Neuronal stem cell (in vitro differentiated cells): ENCODE measurements around the gene PAPPA2.

Experiments
- DNase-seq: peaks from one replicate; pipeline ENCODE4 v3.0.0-alpha.2; 2013; ENCODE audit warnings: low spot score
- H2AFZ ChIP-seq: one replicate; pipeline ENCODE4 v1.6.1; 2013; ENCODE audit warnings: mild to moderate bottlenecking, low read length, inconsistent platforms
- H2AK5ac ChIP-seq: 2 replicates; pipeline ENCODE4 v1.6.1; 2013; ENCODE audit warnings: low read depth, mild to moderate bottlenecking, inconsistent platforms, low read length, moderate library complexity, mixed read lengths
- H2BK120ac ChIP-seq: 2 replicates; pipeline ENCODE4 v1.6.1; 2013; ENCODE audit warnings: low read depth, mild to moderate bottlenecking, inconsistent platforms, low read length, moderate library complexity, mixed read lengths
- H2BK12ac ChIP-seq: one replicate; pipeline ENCODE4 v1.6.1; 2013; ENCODE audit warnings: low read length, inconsistent platforms
- H2BK15ac ChIP-seq: 2 replicates; pipeline ENCODE4 v1.6.1; 2013; ENCODE audit warnings: mild to moderate bottlenecking, low read length, inconsistent platforms, mixed read lengths
- H2BK5ac ChIP-seq: one replicate; pipeline ENCODE4 v1.6.1; 2013; ENCODE audit warnings: inconsistent platforms, mild to moderate bottlenecking, low read length, moderate library complexity
- H3K14ac ChIP-seq: one replicate; pipeline ENCODE4 v1.6.1; 2013; ENCODE audit warnings: low read length, inconsistent platforms
- H3K18ac ChIP-seq: 2 replicates; pipeline ENCODE4 v1.6.1; 2013; ENCODE audit warnings: low read length, inconsistent platforms
- H3K23ac ChIP-seq: 2 replicates; pipeline ENCODE4 v1.6.1; 2013; ENCODE audit warnings: low read depth, mild to moderate bottlenecking, mixed read lengths, low read length, inconsistent platforms; ENCODE audit not compliant: poor library complexity
- H3K27ac ChIP-seq: replicated peaks from 3 replicates; pipeline ENCODE4 v1.5.1; 2013; ENCODE audit warnings: low read length, inconsistent platforms
- H3K27me3 ChIP-seq, 3 experiments: 2 replicates each; pipeline ENCODE4 v1.6.1; 2013; ENCODE audit warnings: low read length in 3 of 3, mild to moderate bottlenecking in 2 of 3, inconsistent platforms in 1 of 3, low read depth in 1 of 3, mixed read lengths in 1 of 3, moderate library complexity in 1 of 3; ENCODE audit not compliant: control insufficient read depth in 3 of 3, insufficient read depth in 3 of 3
- H3K36me3 ChIP-seq, 2 donors: replicated peaks in 1 of 2; 2 replicates each; pipeline ENCODE4 v1.6.1; 2013; ENCODE audit warnings: low read length in 2 of 2; ENCODE audit not compliant: control insufficient read depth in 2 of 2, insufficient read depth in 2 of 2
- H3K4ac ChIP-seq: 2 replicates; pipeline ENCODE4 v1.6.1; 2013; ENCODE audit warnings: inconsistent platforms, mild to moderate bottlenecking, low read length, moderate library complexity
- H3K4me1 ChIP-seq, 2 donors: 1 replicate in 1 of 2; 2 replicates in 1 of 2; pipeline ENCODE4 v1.6.1; 2013; ENCODE audit warnings: low read length in 2 of 2, low read depth in 1 of 2; ENCODE audit not compliant: control insufficient read depth in 2 of 2, insufficient read depth in 1 of 2
- H3K4me2 ChIP-seq: one replicate; pipeline ENCODE4 v1.6.1; 2013; ENCODE audit warnings: mild to moderate bottlenecking, low read length, inconsistent platforms; ENCODE audit not compliant: insufficient read depth, poor library complexity, severe bottlenecking
- H3K4me3 ChIP-seq, 2 donors: 2 replicates each; pipeline ENCODE4 v1.5.1; 2013; ENCODE audit warnings: low read length in 2 of 2, mild to moderate bottlenecking in 2 of 2, inconsistent platforms in 1 of 2, moderate library complexity in 1 of 2
- H3K79me1 ChIP-seq: one replicate; pipeline ENCODE4 v1.6.1; 2013; ENCODE audit warnings: low read depth, mild to moderate bottlenecking, inconsistent platforms, low read length, moderate library complexity
- H3K9ac ChIP-seq: one replicate; pipeline ENCODE4 v1.6.1; 2013; ENCODE audit warnings: mild to moderate bottlenecking, low read depth, low read length, inconsistent platforms; ENCODE audit not compliant: poor library complexity
- H3K9me3 ChIP-seq, 2 donors: replicated peaks in 1 of 2; 2 replicates each; pipeline versions ENCODE3 to v1.6.1; 2013; ENCODE audit warnings: low read length in 2 of 2, mild to moderate bottlenecking in 2 of 2, inconsistent platforms in 1 of 2, low read depth in 1 of 2, mixed read lengths in 1 of 2, moderate library complexity in 1 of 2; ENCODE audit not compliant: control insufficient read depth in 2 of 2, insufficient read depth in 1 of 2
- H4K8ac ChIP-seq: one replicate; pipeline ENCODE4 v1.6.1; 2013; ENCODE audit warnings: low read depth, mild to moderate bottlenecking, inconsistent platforms, low read length, moderate library complexity
- H4K91ac ChIP-seq: one replicate; pipeline ENCODE4 v1.6.1; 2013; ENCODE audit warnings: low read length, low read depth, mild to moderate bottlenecking, inconsistent platforms; ENCODE audit not compliant: poor library complexity
- WGBS, 2 donors: extraction: QIAGEN DNeasy Blood & Tissue Kit; methylation state at CpG; one replicate each; pipeline ENCODE4 v1.1.7; 2013; ENCODE audit warnings: missing lambda C conversion rate in 2 of 2, mixed read lengths in 1 of 2; ENCODE audit not compliant: insufficient read length in 2 of 2, insufficient replicate concordance in 1 of 2; ENCODE audit errors: extremely low coverage in 2 of 2; 5-methylcytosine and 5-hydroxymethylcytosine counted together

PAPPA2 gene

DNA sequence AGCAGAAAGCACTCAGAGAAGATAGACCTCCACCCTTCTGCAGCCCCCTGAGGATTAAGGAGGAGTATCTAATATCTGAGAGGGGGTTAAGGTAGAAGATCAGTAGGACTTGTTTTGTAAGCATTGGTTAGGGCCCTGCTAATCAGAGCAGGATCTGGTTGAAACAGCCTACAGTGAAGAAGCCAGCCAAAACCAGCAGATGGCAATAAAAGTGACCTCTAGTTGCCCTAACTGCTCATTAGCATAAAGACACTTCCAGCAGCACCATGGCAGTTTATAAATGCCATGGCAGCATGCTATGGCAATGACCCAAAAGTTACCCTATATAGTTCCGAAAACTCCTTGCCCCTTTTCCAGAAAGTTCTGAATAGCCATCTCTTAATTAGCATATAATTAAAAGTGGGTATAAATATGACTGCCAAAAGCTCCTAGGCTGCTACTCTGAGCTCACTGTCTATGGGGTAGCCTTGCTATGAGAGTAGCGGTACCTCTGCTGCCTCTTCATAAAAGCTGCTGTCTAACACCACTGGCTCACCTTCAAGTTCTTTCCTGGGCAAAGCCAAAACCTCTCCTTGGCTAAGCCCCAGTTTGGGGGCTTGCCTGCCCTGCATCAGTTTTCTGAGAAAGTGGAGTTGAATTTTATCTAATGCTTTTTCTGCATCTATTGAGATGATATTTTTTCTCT, 254.2 kb downstream of the PAPPA2 start:
- Histone ChIP-seq H3K4me3 (no peak overlapping the region), H3K9me3 (no peaks in the 10 kb centered on the region), H2BK120ac (no peak overlapping the region), H3K4me2 (no peak overlapping the region), H3K14ac (no peak overlapping the region), H2AK5ac (no peak overlapping the region), H2BK12ac (no peak overlapping the region), H4K8ac (no peak overlapping the region), H2AFZ (no peak overlapping the region), H4K91ac (no peak overlapping the region), H3K79me1 (no peaks in the 10 kb centered on the region), H3K36me3 (no peaks in the 10 kb centered on the region), H3K27me3 (no peaks in the 10 kb centered on the region), H3K18ac (no peak overlapping the region), H3K4me1 (no peaks in the 10 kb centered on the region), H2BK15ac (no peak overlapping the region), H3K4ac (no peak overlapping the region), H3K23ac (no peak overlapping the region), H3K27ac (no peak overlapping the region), H3K9ac (no peak overlapping the region), H2BK5ac (no peak overlapping the region)
- no peak for DNase-seq
- no CpG with 5 or more reads among the region's 2 CpGs for WGBS, 2 donors

DNA sequence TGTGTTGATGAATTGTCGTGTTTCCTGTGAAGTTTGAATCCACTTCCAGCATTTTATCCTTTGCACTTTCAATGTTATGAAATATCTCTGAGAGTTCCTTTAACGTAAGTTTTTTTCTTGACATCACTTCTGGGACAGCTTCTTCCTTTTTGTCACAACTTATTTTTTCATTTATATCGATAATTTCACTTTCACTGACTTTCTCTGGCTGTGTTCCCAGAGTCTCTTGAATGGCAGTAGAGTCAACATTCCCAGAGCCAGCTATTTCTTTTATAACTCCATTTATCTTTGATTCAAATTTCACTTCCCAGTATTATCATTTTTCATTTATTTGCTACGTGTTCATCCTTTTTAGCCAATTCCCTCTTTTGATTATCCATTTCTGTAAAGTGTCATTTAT, 256.5 kb downstream of the PAPPA2 start:
- H2BK12ac ChIP-seq, result no peak overlapping the region
- no CpG with 5 or more reads among the region's 4 CpGs for WGBS, 2 donors
- no peak overlapping the region for H2BK120ac ChIP-seq

DNA sequence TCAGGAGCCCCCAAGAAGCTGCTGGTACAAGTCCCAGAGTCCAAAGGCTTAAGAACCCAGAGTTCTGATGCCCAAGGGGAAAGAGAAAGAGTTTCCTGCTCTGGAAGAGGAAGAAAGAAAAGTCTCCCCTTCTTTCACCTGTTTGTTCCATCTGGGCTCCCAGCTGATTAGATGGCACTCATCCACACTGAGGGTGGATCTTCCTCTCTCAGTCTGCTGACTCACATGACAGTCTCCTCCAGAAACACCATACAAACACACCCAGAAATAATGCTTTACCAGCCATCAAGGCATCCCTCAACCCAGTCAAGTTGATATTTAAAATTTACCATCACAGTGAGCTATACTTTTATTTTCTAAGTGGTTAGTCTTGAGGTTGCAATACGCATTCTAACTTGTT, 257.9 kb downstream of the PAPPA2 start:
- Histone ChIP-seq H3K4me1 (no peaks in the 10 kb centered on the region), H3K9ac (no peak overlapping the region), H3K27me3 (no peaks in the 10 kb centered on the region), H2AFZ (no peak overlapping the region), H3K14ac (no peak overlapping the region), H4K91ac (no peak overlapping the region), H3K23ac (no peak overlapping the region), H3K9me3 (no peaks in the 10 kb centered on the region), H3K36me3 (no peaks in the 10 kb centered on the region), H3K79me1 (no peaks in the 10 kb centered on the region), H3K4me3 (no peak overlapping the region), H3K18ac (no peak overlapping the region), H2BK5ac (no peak overlapping the region), H2BK12ac (no peak overlapping the region), H2BK15ac (no peak overlapping the region), H3K4me2 (no peak overlapping the region), H4K8ac (no peak overlapping the region), H3K4ac (no peak overlapping the region), H3K27ac (no peak overlapping the region), H2AK5ac (no peak overlapping the region), H2BK120ac (no peak overlapping the region)
- WGBS, 2 donors, result no CpG with 5 or more reads among the region's 1 CpG
- DNase-seq, result no peak

More for the DNA sequence above, 256.5 kb downstream of the PAPPA2 start:
- H3K14ac ChIP-seq, result no peak overlapping the region
- H3K18ac ChIP-seq, result no peak overlapping the region
- no peak overlapping the region for H3K4ac ChIP-seq
- no peak overlapping the region for H2BK5ac ChIP-seq
- H3K27ac ChIP-seq, result no peak overlapping the region
- H3K9me3 ChIP-seq, result no peaks in the 10 kb centered on the region
- H3K4me1 ChIP-seq, result no peaks in the 10 kb centered on the region
- no peak for DNase-seq
- no peak overlapping the region for H2BK15ac ChIP-seq
- no peaks in the 10 kb centered on the region for H3K79me1 ChIP-seq
- no peaks in the 10 kb centered on the region for H3K27me3 ChIP-seq
- H2AFZ ChIP-seq, result no peak overlapping the region
- H3K4me3 ChIP-seq, result no peak overlapping the region
- no peak overlapping the region for H3K9ac ChIP-seq
- no peak overlapping the region for H2AK5ac ChIP-seq
- no peak overlapping the region for H3K23ac ChIP-seq
- no peaks in the 10 kb centered on the region for H3K36me3 ChIP-seq
- H4K8ac ChIP-seq, result no peak overlapping the region
- H3K4me2 ChIP-seq, result no peak overlapping the region
- no peak overlapping the region for H4K91ac ChIP-seq

DNA sequence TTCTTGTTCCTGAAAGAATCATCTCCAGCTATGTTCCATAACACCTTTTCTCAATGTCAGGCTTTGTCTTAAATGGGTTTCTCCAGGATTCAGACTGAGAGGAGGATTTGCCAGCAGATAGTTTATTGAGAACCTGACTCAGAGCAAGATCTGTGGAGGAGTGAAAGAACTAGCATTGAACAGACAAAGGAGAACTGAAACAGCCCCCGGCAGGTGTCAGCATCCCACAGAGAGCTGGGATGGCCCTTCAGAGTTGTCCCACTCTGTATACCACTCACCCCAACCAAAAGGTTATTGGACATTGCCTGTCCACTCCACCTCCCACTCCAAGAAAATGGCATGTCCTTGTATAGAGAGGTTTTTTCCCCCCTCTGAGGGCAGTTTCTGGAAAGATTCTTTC, 270.7 kb downstream of the PAPPA2 start:
- H3K9ac ChIP-seq, result no peak overlapping the region
- H3K4me1 ChIP-seq, result no peaks in the 10 kb centered on the region
- H2BK5ac ChIP-seq, result no peak overlapping the region
- H2BK12ac ChIP-seq, result no peak overlapping the region
- H3K14ac ChIP-seq, result no peak overlapping the region
- H3K4me2 ChIP-seq, result no peak overlapping the region
- WGBS, 2 donors, result no CpG with 5 or more reads among the region's 1 CpG
- no peaks in the 10 kb centered on the region for H3K27me3 ChIP-seq
- no peak overlapping the region for H3K18ac ChIP-seq
- H4K91ac ChIP-seq, result no peak overlapping the region
- no peak overlapping the region for H3K27ac ChIP-seq
- no peak for DNase-seq
- no peak overlapping the region for H2AFZ ChIP-seq
- H3K23ac ChIP-seq, result no peak overlapping the region
- no peak overlapping the region for H4K8ac ChIP-seq
- no peak overlapping the region for H2BK120ac ChIP-seq
- H2BK15ac ChIP-seq, result no peak overlapping the region
- H3K4ac ChIP-seq, result no peak overlapping the region
- H3K36me3 ChIP-seq, result no peaks in the 10 kb centered on the region
- H3K9me3 ChIP-seq, result no peaks in the 10 kb centered on the region
- no peaks in the 10 kb centered on the region for H3K79me1 ChIP-seq
- no peak overlapping the region for H2AK5ac ChIP-seq
- no peak overlapping the region for H3K4me3 ChIP-seq
